Panc1 (cell line): ENCODE results near the gene KIF3A. TPM values are rescaled to one million over a fixed set of nuclear protein-coding genes. Genes with fewer than 3 reads are reported as not detected.

Experiments
- ATAC-seq: fragments of 200-7000 bp; cut with Tn5 transposase; 2 replicates; pipeline ENCODE4 v1.9.1; 2020; ENCODE audit warnings: mild to moderate bottlenecking, moderate library complexity
- BruUV-seq: library from RNA; stranded (reverse); fragments of 400-500 nt; replicated peaks from 2 replicates; lab custom pipeline; 2021; lab: Mats Ljungman, UMichigan
- CTCF ChIA-PET: fragments of 300-600 bp; sonication (Branson Sonifier 250); formaldehyde crosslinking; loops from one replicate; lab custom pipeline; 2022; ENCODE audit warnings: antibody characterized with exemption; lab: Charles Lee
- POLR2A ChIA-PET: fragments of 300-600 bp; sonication (Branson Sonifier 250); formaldehyde crosslinking; loops from one replicate; lab custom pipeline; 2022; ENCODE audit warnings: antibody characterized with exemption; lab: Charles Lee
- DNase-seq: peaks from one replicate; pipeline ENCODE4 v3.0.0-alpha.2; 2010; ENCODE audit warnings: low read depth, low spot score
- H3K27ac ChIP-seq: 2 replicates; pipeline ENCODE4 v1.5.1; 2011; ENCODE audit warnings: mild to moderate bottlenecking, low read length, inconsistent platforms
- H3K27me3 ChIP-seq: fragments of 200-500 bp; sonication (Bioruptor generic); 2 replicates; pipeline ENCODE4 v1.6.0; 2014; ENCODE audit warnings: low read length, inconsistent platforms; ENCODE audit not compliant: control insufficient read depth, insufficient read depth
- H3K36me3 ChIP-seq: fragments of 200-500 bp; sonication (Bioruptor generic); 2 replicates; pipeline ENCODE4 v1.5.1; 2014; ENCODE audit warnings: inconsistent platforms, mild to moderate bottlenecking, low read length, moderate library complexity; ENCODE audit not compliant: control insufficient read depth, insufficient read depth
- H3K4me1 ChIP-seq: 2 replicates; pipeline ENCODE4 v1.5.1; 2011; ENCODE audit warnings: inconsistent platforms, mild to moderate bottlenecking, low read length, moderate library complexity; ENCODE audit not compliant: control insufficient read depth, insufficient read depth
- H3K4me3 ChIP-seq, 2 experiments: 2 replicates each; pipeline ENCODE4 v1.5.1; 2011 to 2012; ENCODE audit warnings: low read depth in 2 of 2, low read length in 2 of 2, mild to moderate bottlenecking in 2 of 2, inconsistent platforms in 1 of 2, moderate library complexity in 1 of 2
- H3K9me3 ChIP-seq: fragments of 200-500 bp; sonication (Bioruptor generic); 2 replicates; pipeline ENCODE4 v1.5.1; 2014; ENCODE audit warnings: low read depth, mild to moderate bottlenecking, inconsistent platforms, low read length, moderate library complexity; ENCODE audit not compliant: control insufficient read depth, insufficient read depth
- POLR2AphosphoS5 ChIP-seq: IDR thresholded peaks from 2 replicates; pipeline ENCODE4 v1.6.1; 2012; ENCODE audit warnings: mild to moderate bottlenecking, low read depth, low read length, moderate library complexity
- SIN3A ChIP-seq: IDR thresholded peaks from 2 replicates; pipeline ENCODE4 v1.6.1; 2012; ENCODE audit warnings: low read depth, mild to moderate bottlenecking, low read length, moderate library complexity, borderline replicate concordance; ENCODE audit not compliant: insufficient read depth
- TCF7L2 ChIP-seq: IDR thresholded peaks from 2 replicates; pipeline ENCODE4 v1.6.1; 2011; ENCODE audit warnings: mild to moderate bottlenecking, low read depth, low read length, inconsistent platforms
- in situ Hi-C: cut with HindIII; loops from 2 replicates; pipeline ENCODE4 v1.10.0; 2016; ENCODE audit warnings: low sequenced_read_pairs, low pct_unique_long_range_greater_than_20kb
- intact Hi-C: fragments of 100-400 bp; cut with micrococcal nuclease; formaldehyde crosslinking; loops from one replicate; pipeline ENCODE4 v1.10.0; 2022; ENCODE audit not compliant: unreplicated experiment
- total RNA-seq: library from RNA; stranded (reverse); gene quantifications from one replicate; pipeline ENCODE4 v1.2.1, GENCODE V29; 2021; ENCODE audit not compliant: unreplicated experiment
- TF ChIP-seq, protein P1 (sequence below): fragments of 450-650 bp; IDR thresholded peaks from 2 replicates; pipeline ENCODE4 v1.5.1; 2017; ENCODE audit warnings: mild to moderate bottlenecking
- TF ChIP-seq, protein P2 (sequence below), 2 experiments: IDR thresholded peaks; 2 replicates each; pipeline ENCODE4 v1.6.1; 2011 to 2012; ENCODE audit warnings: low read depth in 2 of 2, control low read depth in 1 of 2, low read length in 1 of 2, mild to moderate bottlenecking in 1 of 2, moderate library complexity in 1 of 2; ENCODE audit not compliant: insufficient read depth in 1 of 2

KIF3A gene
- total RNA-seq, 1 experiment from 2014 or later, result 17.1 TPM

DNA sequence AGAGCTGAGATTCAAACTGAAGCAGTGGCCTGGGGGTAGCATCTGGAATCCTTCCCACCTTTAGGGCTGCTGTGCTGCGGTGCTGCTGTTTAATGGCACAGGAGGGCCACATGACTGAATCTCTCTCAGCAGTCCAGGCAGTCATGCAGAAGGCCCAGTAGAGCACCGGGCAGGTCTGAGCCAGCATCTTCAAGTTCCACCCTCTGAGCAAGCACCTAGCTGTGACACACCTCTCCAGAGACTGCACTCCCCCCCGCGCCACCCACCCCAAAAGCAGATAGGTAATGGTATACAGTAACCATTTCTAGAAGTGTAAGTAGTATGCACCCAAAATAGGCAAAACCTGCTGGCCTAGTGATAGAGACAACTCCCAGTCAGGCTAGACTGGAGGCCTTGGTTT, 55.4 kb downstream of the KIF3A start:
- BruUV-seq, result no TSS peak
- Histone ChIP-seq H3K27ac (no peak overlapping the region), H3K27me3 (no peaks in the 10 kb centered on the region), H3K4me3 (no peak overlapping the region), H3K4me1 (peaks cover 7% of the 10 kb centered on the region; the same call in 1 of the 2 replicates), H3K36me3 (no peaks in the 10 kb centered on the region), H3K9me3 (no peaks in the 10 kb centered on the region)
- ATAC-seq (no peak), DNase-seq (no peak)
- no peak for TF ChIP-seq POLR2AphosphoS5
- TF ChIP-seq TCF7L2, result no peak
- TF ChIP-seq, protein P1, sequence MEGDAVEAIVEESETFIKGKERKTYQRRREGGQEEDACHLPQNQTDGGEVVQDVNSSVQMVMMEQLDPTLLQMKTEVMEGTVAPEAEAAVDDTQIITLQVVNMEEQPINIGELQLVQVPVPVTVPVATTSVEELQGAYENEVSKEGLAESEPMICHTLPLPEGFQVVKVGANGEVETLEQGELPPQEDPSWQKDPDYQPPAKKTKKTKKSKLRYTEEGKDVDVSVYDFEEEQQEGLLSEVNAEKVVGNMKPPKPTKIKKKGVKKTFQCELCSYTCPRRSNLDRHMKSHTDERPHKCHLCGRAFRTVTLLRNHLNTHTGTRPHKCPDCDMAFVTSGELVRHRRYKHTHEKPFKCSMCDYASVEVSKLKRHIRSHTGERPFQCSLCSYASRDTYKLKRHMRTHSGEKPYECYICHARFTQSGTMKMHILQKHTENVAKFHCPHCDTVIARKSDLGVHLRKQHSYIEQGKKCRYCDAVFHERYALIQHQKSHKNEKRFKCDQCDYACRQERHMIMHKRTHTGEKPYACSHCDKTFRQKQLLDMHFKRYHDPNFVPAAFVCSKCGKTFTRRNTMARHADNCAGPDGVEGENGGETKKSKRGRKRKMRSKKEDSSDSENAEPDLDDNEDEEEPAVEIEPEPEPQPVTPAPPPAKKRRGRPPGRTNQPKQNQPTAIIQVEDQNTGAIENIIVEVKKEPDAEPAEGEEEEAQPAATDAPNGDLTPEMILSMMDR, result no peak
- TF ChIP-seq, protein P2, sequence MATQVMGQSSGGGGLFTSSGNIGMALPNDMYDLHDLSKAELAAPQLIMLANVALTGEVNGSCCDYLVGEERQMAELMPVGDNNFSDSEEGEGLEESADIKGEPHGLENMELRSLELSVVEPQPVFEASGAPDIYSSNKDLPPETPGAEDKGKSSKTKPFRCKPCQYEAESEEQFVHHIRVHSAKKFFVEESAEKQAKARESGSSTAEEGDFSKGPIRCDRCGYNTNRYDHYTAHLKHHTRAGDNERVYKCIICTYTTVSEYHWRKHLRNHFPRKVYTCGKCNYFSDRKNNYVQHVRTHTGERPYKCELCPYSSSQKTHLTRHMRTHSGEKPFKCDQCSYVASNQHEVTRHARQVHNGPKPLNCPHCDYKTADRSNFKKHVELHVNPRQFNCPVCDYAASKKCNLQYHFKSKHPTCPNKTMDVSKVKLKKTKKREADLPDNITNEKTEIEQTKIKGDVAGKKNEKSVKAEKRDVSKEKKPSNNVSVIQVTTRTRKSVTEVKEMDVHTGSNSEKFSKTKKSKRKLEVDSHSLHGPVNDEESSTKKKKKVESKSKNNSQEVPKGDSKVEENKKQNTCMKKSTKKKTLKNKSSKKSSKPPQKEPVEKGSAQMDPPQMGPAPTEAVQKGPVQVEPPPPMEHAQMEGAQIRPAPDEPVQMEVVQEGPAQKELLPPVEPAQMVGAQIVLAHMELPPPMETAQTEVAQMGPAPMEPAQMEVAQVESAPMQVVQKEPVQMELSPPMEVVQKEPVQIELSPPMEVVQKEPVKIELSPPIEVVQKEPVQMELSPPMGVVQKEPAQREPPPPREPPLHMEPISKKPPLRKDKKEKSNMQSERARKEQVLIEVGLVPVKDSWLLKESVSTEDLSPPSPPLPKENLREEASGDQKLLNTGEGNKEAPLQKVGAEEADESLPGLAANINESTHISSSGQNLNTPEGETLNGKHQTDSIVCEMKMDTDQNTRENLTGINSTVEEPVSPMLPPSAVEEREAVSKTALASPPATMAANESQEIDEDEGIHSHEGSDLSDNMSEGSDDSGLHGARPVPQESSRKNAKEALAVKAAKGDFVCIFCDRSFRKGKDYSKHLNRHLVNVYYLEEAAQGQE (IDR thresholded peaks at IDR 0.05; ENCODE audit: insufficient read depth in 1 of 2, low read depth in 2 of 2, low read length in 1 of 2), result no peak
- no peak for TF ChIP-seq SIN3A
- intact Hi-C loops, result no loop called here
- CTCF ChIA-PET, result no interaction called here
- POLR2A ChIA-PET, result no interaction called here
- in situ Hi-C loops, result no loop called here

DNA sequence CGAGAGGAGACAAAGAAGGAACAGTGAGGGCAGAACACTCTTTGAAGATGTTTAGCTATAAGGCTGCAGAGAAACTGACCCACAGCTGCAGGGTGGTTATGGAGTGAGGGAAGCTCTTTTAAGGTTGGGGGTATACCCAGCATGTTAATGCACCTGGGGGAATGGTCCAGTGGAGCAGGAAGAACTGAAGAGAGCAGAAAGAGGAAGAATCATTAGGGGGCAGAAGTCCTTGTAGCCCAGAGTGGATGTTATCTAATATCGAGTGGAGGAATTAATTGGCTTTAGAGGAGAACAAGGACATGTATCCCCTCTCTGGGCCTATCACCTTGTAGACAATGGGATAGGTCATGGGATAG, 55.9 kb downstream of the KIF3A start:
- H3K36me3 ChIP-seq, result no peaks in the 10 kb centered on the region
- ATAC-seq (no peak), DNase-seq (no peak)
- BruUV-seq, result no TSS peak
- ChIA-PET CTCF (no interaction called here), POLR2A (no interaction called here)
- peaks cover 10% of the 10 kb centered on the region; the same call in 1 of the 2 replicates for H3K4me1 ChIP-seq
- no peak overlapping the region for H3K4me3 ChIP-seq
- in situ Hi-C loops, result no loop called here
- H3K27me3 ChIP-seq, result no peaks in the 10 kb centered on the region
- no peak overlapping the region for H3K27ac ChIP-seq
- no peak for TF ChIP-seq TCF7L2
- TF ChIP-seq SIN3A, result no peak
- TF ChIP-seq POLR2AphosphoS5, result no peak
- TF ChIP-seq, protein P1, result no peak
- TF ChIP-seq, protein P2 (IDR thresholded peaks at IDR 0.05; ENCODE audit: insufficient read depth in 1 of 2, low read depth in 2 of 2, low read length in 1 of 2), result no peak
- H3K9me3 ChIP-seq, result no peaks in the 10 kb centered on the region
- intact Hi-C loops, result no loop called here
